ENCODE data around the gene CDH24.

DNA sequence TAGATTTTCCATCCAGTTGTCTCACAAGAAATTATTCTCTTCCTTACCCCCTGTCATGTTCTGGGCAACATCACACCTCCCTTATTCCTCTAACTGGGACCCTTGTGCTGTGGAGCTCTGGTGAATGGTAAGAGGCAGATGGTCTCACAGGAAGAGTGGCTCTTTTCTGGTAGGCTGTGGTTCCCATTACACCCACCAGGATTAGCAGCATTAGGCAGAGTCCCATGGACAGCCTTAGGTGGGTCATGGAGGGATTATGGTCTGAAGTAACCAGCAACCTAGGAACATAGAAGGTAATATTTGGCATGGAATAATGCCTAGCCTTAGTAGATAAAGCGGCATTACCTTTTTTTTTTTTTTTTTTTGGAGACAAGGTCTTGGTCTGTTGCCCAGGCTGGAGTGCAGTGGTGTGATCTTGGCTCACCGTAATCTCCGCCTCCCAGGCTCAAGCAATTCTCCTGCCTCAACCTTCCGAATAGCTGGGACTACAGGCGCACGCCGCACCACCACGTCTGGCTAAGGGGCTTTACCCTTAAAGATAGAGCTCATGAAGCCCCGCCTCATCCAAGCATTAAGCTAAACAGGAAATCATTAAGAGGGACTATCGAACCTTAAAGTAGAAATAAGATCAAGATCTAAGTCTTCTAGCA, 42.0 kb upstream of the CDH24 start:
- TF ChIP-seq, protein P1, sequence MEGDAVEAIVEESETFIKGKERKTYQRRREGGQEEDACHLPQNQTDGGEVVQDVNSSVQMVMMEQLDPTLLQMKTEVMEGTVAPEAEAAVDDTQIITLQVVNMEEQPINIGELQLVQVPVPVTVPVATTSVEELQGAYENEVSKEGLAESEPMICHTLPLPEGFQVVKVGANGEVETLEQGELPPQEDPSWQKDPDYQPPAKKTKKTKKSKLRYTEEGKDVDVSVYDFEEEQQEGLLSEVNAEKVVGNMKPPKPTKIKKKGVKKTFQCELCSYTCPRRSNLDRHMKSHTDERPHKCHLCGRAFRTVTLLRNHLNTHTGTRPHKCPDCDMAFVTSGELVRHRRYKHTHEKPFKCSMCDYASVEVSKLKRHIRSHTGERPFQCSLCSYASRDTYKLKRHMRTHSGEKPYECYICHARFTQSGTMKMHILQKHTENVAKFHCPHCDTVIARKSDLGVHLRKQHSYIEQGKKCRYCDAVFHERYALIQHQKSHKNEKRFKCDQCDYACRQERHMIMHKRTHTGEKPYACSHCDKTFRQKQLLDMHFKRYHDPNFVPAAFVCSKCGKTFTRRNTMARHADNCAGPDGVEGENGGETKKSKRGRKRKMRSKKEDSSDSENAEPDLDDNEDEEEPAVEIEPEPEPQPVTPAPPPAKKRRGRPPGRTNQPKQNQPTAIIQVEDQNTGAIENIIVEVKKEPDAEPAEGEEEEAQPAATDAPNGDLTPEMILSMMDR (IDR thresholded peaks at IDR 0.05; ENCODE audit: insufficient read depth, low read length): no peak
- no peak for TF ChIP-seq GABPA (IDR thresholded peaks at IDR 0.05; ENCODE audit: low read depth)
- TF ChIP-seq POLR2AphosphoS5 (IDR thresholded peaks at IDR 0.05; ENCODE audit: low read depth): no peak

Data from HL-60 (cell line).